ENCODE data around the gene CCDC3.
"Not testable (repeated sequence)": the region's sequence is repeated elsewhere in the genome, so short reads cannot be mapped to it uniquely, and the experiment has no call there.

Gene CCDC3

DNA sequence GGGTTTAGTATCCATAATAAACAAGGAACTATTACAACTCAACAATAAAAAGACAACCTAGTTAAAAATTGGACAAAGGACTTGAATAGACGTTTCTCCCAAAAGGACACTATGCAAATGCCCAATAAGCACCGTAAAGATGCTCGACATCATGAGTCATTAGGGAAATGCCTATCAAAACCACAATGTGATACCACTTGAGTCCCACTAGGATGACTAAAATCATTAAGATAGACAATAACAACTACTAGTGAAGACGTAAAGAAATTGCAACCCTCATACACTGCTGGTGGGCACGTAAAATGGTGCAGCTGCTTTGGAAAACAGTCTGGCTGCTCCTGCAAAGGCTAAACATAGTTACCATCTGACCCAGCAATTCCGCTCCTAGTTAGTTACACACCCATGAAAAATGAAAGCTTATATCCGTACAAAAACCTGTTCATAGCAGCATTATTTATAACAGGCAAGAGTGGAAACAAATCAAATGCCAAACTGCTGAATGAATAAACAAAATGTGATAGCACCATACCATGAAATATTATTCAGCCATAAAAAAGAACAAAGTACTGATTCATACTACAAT lies 17.3 kb downstream of the CCDC3 start:
- no peaks in the 10 kb centered on the region for H3K36me3 ChIP-seq
- peaks cover 12 to 23% (median 18%) of the 10 kb centered on the region in 11 experiments; a peak in 21 of 22 replicates for H3K9me3 ChIP-seq (replicated peaks in 1 of 11)
- no peak overlapping the region for H3K9ac ChIP-seq
- no peaks in the 10 kb centered on the region for H4K20me1 ChIP-seq
- H3K4me1 ChIP-seq, result peaks cover 16 to 26% (median 23%) of the 10 kb centered on the region in 10 experiments
- H3K4me3 ChIP-seq, result no peak overlapping the region
- H3K4me2 ChIP-seq, result no peak overlapping the region
- no peak overlapping the region for H3K27ac ChIP-seq
- H3K27me3 ChIP-seq, result peaks cover 0 to 10% (median 0%) of the 10 kb centered on the region in 11 experiments; a peak in 2 of 22 replicates
- no peak for TF ChIP-seq Cebpa-rat (IDR thresholded peaks at IDR 0.05)

DNA sequence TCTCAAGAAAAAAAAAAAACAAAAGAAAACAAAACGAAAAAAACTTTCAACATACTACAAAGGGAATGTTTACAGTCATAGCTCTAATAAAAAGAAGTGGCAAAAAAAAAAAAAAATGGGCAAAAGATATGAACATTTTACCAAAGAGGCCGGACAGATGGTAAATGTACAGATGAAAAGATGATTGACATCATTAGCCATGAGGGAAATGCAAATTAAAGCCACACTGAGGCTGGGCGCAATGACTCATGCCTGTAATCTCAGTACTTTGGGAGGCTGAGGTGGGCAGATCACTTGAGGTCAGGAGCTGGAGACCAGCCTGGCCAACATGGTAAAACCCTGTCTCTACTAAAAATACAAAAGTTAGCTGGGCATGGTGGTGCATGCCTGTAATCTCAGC lies 17.9 kb downstream of the CCDC3 start:
- H4K20me1 ChIP-seq, H3K4me3 ChIP-seq, H3K36me3 ChIP-seq, H3K9ac ChIP-seq, H3K27me3 ChIP-seq, H3K27ac ChIP-seq, H3K4me2 ChIP-seq: not testable (repeated sequence)
- Histone ChIP-seq H3K4me1 (peaks cover 18 to 32% (median 29%) of the 10 kb centered on the region in 10 experiments), H3K9me3 (replicated peaks in 1 of 11) (peaks cover 12 to 23% (median 18%) of the 10 kb centered on the region in 11 experiments; a peak in 21 of 22 replicates)

DNA sequence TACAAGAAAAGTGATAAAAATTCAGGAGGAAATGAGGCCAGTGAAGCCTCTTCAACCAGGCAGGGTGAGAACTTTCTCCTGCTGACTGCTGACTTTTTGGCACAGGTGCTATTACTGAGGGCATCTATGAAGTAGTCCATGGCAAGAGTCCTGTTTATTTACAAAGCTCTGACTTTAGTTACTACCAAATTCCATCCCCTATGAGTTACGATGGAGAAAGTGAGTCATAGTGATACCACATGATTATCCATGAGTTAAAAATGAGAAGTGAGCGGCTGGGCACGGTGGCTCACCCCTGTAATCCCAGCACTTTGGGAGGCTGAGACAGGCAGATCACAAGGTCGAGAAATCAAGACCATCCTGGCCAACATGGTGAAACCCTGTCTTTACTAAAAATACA lies 19.9 kb downstream of the CCDC3 start:
- Histone ChIP-seq H3K4me3 (no peak overlapping the region), H4K20me1 (no peaks in the 10 kb centered on the region), H3K36me3 (no peaks in the 10 kb centered on the region), H3K4me2 (peak overlapping the region in 8 of 11 experiments; percentile 44 to 92 (median 73); a peak in 14 of 22 replicates), H3K27me3 (peaks cover 0 to 10% (median 0%) of the 10 kb centered on the region in 11 experiments; a peak in 2 of 22 replicates), H3K27ac (no peak overlapping the region), H3K9me3 (replicated peaks in 1 of 11) (peaks cover 12 to 23% (median 18%) of the 10 kb centered on the region in 11 experiments; a peak in 21 of 22 replicates), H3K9ac (no peak overlapping the region), H3K4me1 (peaks cover 18 to 36% (median 30%) of the 10 kb centered on the region in 10 experiments)
- TF ChIP-seq Cebpa-rat (IDR thresholded peaks at IDR 0.05), result no peak

DNA sequence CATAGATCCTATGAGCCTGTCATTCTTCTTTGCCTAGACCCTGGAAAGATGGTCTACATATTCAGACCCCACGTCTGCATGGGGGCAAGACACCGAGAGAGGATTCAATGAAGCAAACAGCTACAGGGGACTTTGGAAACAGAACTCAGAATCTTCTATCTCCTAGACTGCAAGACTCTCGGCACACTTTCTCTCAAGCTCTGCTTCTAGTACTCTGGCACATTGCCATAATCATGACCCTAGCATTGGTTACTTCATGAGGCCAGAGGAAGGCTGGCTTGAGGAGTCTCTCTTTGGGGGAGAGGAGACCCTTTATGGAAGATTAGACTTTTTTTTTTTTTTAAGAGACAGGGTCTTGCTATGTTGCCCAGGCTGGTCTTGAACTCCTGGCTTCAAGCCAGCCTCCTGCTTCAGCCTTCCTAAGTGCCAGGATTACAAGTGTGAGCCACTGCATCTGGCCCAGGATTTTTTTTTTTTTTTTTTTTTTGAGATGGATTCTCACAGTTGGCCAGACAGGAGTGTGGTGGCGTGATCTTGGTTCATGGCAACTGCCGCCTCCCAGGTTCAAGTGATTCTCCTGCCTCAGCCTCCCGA lies 20.7 kb downstream of the CCDC3 start:
- Histone ChIP-seq H3K9me3 (replicated peaks in 1 of 11) (peaks cover 12 to 22% (median 18%) of the 10 kb centered on the region in 11 experiments; a peak in 21 of 22 replicates), H3K4me1 (peaks cover 18 to 36% (median 30%) of the 10 kb centered on the region in 10 experiments), H3K27ac (no peak overlapping the region), H3K4me3 (no peak overlapping the region), H3K9ac (peak overlapping the region in 4 of 11 experiments; percentile 19 to 57 (median 34); a peak in 5 of 22 replicates), H3K36me3 (no peaks in the 10 kb centered on the region), H3K27me3 (peaks cover 0 to 10% (median 0%) of the 10 kb centered on the region in 11 experiments; a peak in 2 of 22 replicates), H4K20me1 (no peaks in the 10 kb centered on the region), H3K4me2 (peak overlapping the region; percentile 43 to 92 (median 66))
- no peak for TF ChIP-seq Cebpa-rat (IDR thresholded peaks at IDR 0.05)

DNA sequence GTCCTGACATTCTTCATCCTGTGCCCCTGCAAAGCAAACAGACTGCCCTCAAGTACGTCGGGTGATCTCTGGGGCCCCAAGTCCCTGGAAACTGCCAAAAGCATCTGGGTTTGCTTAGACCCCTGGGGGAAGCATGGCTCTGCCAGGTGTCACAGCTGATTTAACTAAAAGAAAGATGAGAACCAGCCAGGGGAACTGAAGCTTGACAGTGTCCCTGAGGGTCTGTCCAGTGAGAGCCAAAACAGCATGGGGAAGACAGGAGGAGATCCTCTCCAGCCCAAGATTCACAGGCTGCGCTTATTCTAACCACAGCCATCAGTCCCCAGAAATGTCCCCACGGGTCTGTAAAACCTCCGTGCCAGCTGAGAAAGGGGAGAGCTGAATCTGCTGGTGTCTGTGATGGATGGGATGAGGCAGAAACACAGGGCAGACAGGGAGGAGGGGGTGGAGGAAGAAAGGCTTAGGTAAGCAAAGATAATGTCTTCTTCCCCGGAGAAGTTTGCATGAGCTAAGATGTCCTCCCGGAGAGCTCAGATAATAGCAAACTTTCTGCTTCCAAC lies 21.3 kb downstream of the CCDC3 start:
- H3K27ac ChIP-seq, result 0 out of 22 replicates have a peak overlapping the region, but pooled peaks of 1 of the 11 experiments have one; percentile 7
- peak overlapping the region in 5 of 11 experiments; percentile 19 to 57 (median 24); a peak in 6 of 22 replicates for H3K9ac ChIP-seq
- H3K27me3 ChIP-seq, result peaks cover 0 to 10% (median 0%) of the 10 kb centered on the region in 11 experiments; a peak in 2 of 22 replicates
- H3K36me3 ChIP-seq, result no peaks in the 10 kb centered on the region
- H3K4me2 ChIP-seq, result peak overlapping the region; percentile 43 to 92 (median 66)
- no peak for TF ChIP-seq Cebpa-rat (IDR thresholded peaks at IDR 0.05)
- H3K4me1 ChIP-seq, result peaks cover 18 to 36% (median 30%) of the 10 kb centered on the region in 10 experiments
- 0 out of 20 replicates have a peak overlapping the region, but pooled peaks of 1 of the 10 experiments have one; percentile 23 for H3K4me3 ChIP-seq
- no peaks in the 10 kb centered on the region for H4K20me1 ChIP-seq
- H3K9me3 ChIP-seq (replicated peaks in 1 of 11), result peaks cover 12 to 18% (median 14%) of the 10 kb centered on the region in 11 experiments; a peak in 21 of 22 replicates

DNA sequence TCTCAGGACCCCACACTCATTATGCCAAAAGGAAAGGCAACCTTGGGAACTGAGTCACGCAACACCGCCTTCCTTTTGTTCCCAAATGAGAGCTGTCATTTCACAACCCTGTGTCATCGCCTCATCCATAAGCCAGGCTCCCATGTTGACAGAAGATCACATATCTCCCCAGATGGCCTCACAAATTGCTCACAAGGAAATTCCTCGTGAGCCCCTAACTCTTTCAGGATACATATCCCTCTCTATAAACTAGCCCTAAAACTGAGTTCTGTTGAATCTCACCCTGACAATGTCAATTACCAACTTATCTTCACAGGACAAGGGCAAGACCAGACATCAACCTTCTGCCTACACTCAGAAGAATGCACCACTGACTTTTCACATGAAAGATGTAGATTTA lies 22.6 kb downstream of the CCDC3 start:
- Histone ChIP-seq H3K36me3 (no peaks in the 10 kb centered on the region), H3K4me2 (peak overlapping the region in 9 of 11 experiments; percentile 53 to 92 (median 80); a peak in 16 of 22 replicates), H3K27ac (no peak overlapping the region), H3K9me3 (replicated peaks in 1 of 11) (peaks cover 2 to 6% (median 3%) of the 10 kb centered on the region in 11 experiments; a peak in 13 of 22 replicates), H3K4me1 (peaks cover 18 to 36% (median 30%) of the 10 kb centered on the region in 10 experiments), H3K4me3 (no peak overlapping the region), H3K27me3 (peaks cover 0 to 10% (median 0%) of the 10 kb centered on the region in 11 experiments; a peak in 2 of 22 replicates), H3K9ac (no peak overlapping the region), H4K20me1 (no peaks in the 10 kb centered on the region)
- no peak for TF ChIP-seq Cebpa-rat (IDR thresholded peaks at IDR 0.05)

DNA sequence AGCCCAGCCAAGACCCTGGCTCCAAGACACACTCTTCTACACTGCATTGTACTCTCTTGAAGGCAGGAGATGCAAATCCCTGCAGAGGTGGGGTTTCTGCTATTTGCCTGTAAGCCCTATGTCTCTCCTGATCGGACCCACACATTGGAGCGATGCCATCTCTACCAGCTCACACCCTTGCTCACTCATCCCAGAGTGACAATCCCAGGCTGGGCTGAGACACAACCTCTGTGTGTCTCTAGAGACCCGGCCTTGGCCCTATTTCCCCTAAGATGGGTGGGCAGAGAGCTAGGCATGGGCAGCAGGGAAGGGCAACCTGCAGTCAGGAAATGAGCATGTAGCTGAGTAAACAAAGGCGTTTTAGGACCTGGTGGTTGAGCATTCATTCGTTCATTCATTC lies 25.6 kb downstream of the CCDC3 start:
- Histone ChIP-seq H3K4me3 (no peak overlapping the region), H3K4me1 (peaks cover 15 to 39% (median 28%) of the 10 kb centered on the region in 10 experiments), H3K27ac (no peak overlapping the region), H3K36me3 (no peaks in the 10 kb centered on the region), H3K4me2 (no peak overlapping the region), H3K9me3 (replicated peaks in 1 of 11) (no peaks in the 10 kb centered on the region), H3K9ac (no peak overlapping the region), H4K20me1 (no peaks in the 10 kb centered on the region), H3K27me3 (peaks cover 0 to 10% (median 0%) of the 10 kb centered on the region in 11 experiments; a peak in 2 of 22 replicates)
- TF ChIP-seq Cebpa-rat (IDR thresholded peaks at IDR 0.05), result no peak

DNA sequence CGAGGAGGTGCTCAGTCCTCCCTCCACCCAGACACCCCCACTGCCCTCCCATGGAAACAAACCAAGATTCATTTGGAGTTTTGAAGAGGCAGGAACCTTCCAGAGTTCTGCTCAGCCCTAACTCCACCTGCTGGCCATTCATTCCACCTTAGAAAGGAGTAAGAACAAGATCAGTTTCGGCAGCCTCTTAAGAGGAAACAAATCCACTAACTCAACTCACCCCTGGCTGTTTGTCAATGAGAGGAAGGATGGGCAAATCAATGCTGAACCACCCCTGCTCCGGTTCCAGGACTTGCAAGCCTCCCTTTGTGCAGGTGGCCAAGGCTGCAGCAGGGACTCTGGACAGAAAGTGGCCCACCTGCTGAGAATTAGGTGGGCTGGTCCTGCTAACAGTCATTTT lies 26.2 kb downstream of the CCDC3 start:
- no peak overlapping the region for H3K9ac ChIP-seq
- H3K4me1 ChIP-seq, result peaks cover 9 to 39% (median 25%) of the 10 kb centered on the region in 10 experiments
- no peak overlapping the region for H3K4me3 ChIP-seq
- H4K20me1 ChIP-seq, result no peaks in the 10 kb centered on the region
- peaks cover 0 to 8% (median 0%) of the 10 kb centered on the region in 11 experiments; a peak in 2 of 22 replicates for H3K27me3 ChIP-seq
- no peak overlapping the region for H3K27ac ChIP-seq
- H3K9me3 ChIP-seq (replicated peaks in 1 of 11), result no peaks in the 10 kb centered on the region
- no peaks in the 10 kb centered on the region for H3K36me3 ChIP-seq
- TF ChIP-seq Cebpa-rat (IDR thresholded peaks at IDR 0.05), result no peak
- no peak overlapping the region for H3K4me2 ChIP-seq
